Panc1 (cell line): ENCODE results near the gene RAP1GAP2. TPM values are rescaled to one million over a fixed set of nuclear protein-coding genes. Genes with fewer than 3 reads are reported as not detected.

ENCODE experiments used
- ATAC-seq: fragments of 200-7000 bp; cut with Tn5 transposase; 2 replicates; pipeline ENCODE4 v1.9.1; 2020; ENCODE audit warnings: mild to moderate bottlenecking, moderate library complexity
- BruUV-seq: library from RNA; stranded (reverse); fragments of 400-500 nt; replicated peaks from 2 replicates; lab custom pipeline; 2021; lab: Mats Ljungman, UMichigan
- CTCF ChIA-PET: fragments of 300-600 bp; sonication (Branson Sonifier 250); formaldehyde crosslinking; loops from one replicate; lab custom pipeline; 2022; ENCODE audit warnings: antibody characterized with exemption; lab: Charles Lee
- POLR2A ChIA-PET: fragments of 300-600 bp; sonication (Branson Sonifier 250); formaldehyde crosslinking; loops from one replicate; lab custom pipeline; 2022; ENCODE audit warnings: antibody characterized with exemption; lab: Charles Lee
- DNase-seq: peaks from one replicate; pipeline ENCODE4 v3.0.0-alpha.2; 2010; ENCODE audit warnings: low read depth, low spot score
- H3K27ac ChIP-seq: 2 replicates; pipeline ENCODE4 v1.5.1; 2011; ENCODE audit warnings: mild to moderate bottlenecking, low read length, inconsistent platforms
- H3K27me3 ChIP-seq: fragments of 200-500 bp; sonication (Bioruptor generic); 2 replicates; pipeline ENCODE4 v1.6.0; 2014; ENCODE audit warnings: low read length, inconsistent platforms; ENCODE audit not compliant: control insufficient read depth, insufficient read depth
- H3K36me3 ChIP-seq: fragments of 200-500 bp; sonication (Bioruptor generic); 2 replicates; pipeline ENCODE4 v1.5.1; 2014; ENCODE audit warnings: inconsistent platforms, mild to moderate bottlenecking, low read length, moderate library complexity; ENCODE audit not compliant: control insufficient read depth, insufficient read depth
- H3K4me1 ChIP-seq: 2 replicates; pipeline ENCODE4 v1.5.1; 2011; ENCODE audit warnings: inconsistent platforms, mild to moderate bottlenecking, low read length, moderate library complexity; ENCODE audit not compliant: control insufficient read depth, insufficient read depth
- H3K4me3 ChIP-seq, 2 experiments: 2 replicates each; pipeline ENCODE4 v1.5.1; 2011 to 2012; ENCODE audit warnings: low read depth in 2 of 2, low read length in 2 of 2, mild to moderate bottlenecking in 2 of 2, inconsistent platforms in 1 of 2, moderate library complexity in 1 of 2
- H3K9me3 ChIP-seq: fragments of 200-500 bp; sonication (Bioruptor generic); 2 replicates; pipeline ENCODE4 v1.5.1; 2014; ENCODE audit warnings: low read depth, mild to moderate bottlenecking, inconsistent platforms, low read length, moderate library complexity; ENCODE audit not compliant: control insufficient read depth, insufficient read depth
- POLR2AphosphoS5 ChIP-seq: IDR thresholded peaks from 2 replicates; pipeline ENCODE4 v1.6.1; 2012; ENCODE audit warnings: mild to moderate bottlenecking, low read depth, low read length, moderate library complexity
- SIN3A ChIP-seq: IDR thresholded peaks from 2 replicates; pipeline ENCODE4 v1.6.1; 2012; ENCODE audit warnings: low read depth, mild to moderate bottlenecking, low read length, moderate library complexity, borderline replicate concordance; ENCODE audit not compliant: insufficient read depth
- TCF7L2 ChIP-seq: IDR thresholded peaks from 2 replicates; pipeline ENCODE4 v1.6.1; 2011; ENCODE audit warnings: mild to moderate bottlenecking, low read depth, low read length, inconsistent platforms
- in situ Hi-C: cut with HindIII; loops from 2 replicates; pipeline ENCODE4 v1.10.0; 2016; ENCODE audit warnings: low sequenced_read_pairs, low pct_unique_long_range_greater_than_20kb
- intact Hi-C: fragments of 100-400 bp; cut with micrococcal nuclease; formaldehyde crosslinking; loops from one replicate; pipeline ENCODE4 v1.10.0; 2022; ENCODE audit not compliant: unreplicated experiment
- total RNA-seq: library from RNA; stranded (reverse); gene quantifications from one replicate; pipeline ENCODE4 v1.2.1, GENCODE V29; 2021; ENCODE audit not compliant: unreplicated experiment
- TF ChIP-seq, protein P1 (sequence below), 2 experiments: IDR thresholded peaks; 2 replicates each; pipeline ENCODE4 v1.6.1; 2011 to 2012; ENCODE audit warnings: low read depth in 2 of 2, control low read depth in 1 of 2, low read length in 1 of 2, mild to moderate bottlenecking in 1 of 2, moderate library complexity in 1 of 2; ENCODE audit not compliant: insufficient read depth in 1 of 2
- TF ChIP-seq, protein P2 (sequence below): fragments of 450-650 bp; IDR thresholded peaks from 2 replicates; pipeline ENCODE4 v1.5.1; 2017; ENCODE audit warnings: mild to moderate bottlenecking

RAP1GAP2 gene
- total RNA-seq, 1 experiment from 2014 or later: 10.0 TPM

DNA sequence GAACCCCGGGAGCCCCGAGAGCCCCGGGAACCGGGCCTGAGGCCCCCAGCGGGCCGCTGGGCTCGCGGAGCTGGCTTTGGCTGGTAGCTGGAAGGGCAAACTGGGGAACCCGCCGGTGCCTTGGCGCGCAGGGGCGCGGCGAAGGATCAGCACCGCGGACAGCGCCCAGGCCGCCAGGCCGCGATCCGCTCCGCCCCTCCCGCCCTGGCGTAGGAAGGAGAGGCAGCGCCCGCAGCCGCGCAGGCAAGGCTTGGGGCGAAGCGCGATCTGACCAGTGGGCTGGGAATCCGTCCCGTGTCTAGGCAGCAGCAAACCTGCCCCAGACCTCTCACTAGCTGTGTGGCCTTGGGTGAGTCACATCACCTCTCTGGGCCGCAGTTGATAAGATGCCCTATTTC lies 46.5 kb upstream of the RAP1GAP2 start:
- ChIA-PET POLR2A (no interaction called here), CTCF (no interaction called here)
- no peak for DNase-seq
- in situ Hi-C loops (no loop called here), intact Hi-C loops (no loop called here)
- peak; percentile 94 for ATAC-seq
- no TSS peak for BruUV-seq
- no peaks in the 10 kb centered on the region for H3K27me3 ChIP-seq
- peak overlapping the region; percentile 15 to 23; a peak in 2 of 4 replicates for H3K4me3 ChIP-seq
- TF ChIP-seq, protein P1, sequence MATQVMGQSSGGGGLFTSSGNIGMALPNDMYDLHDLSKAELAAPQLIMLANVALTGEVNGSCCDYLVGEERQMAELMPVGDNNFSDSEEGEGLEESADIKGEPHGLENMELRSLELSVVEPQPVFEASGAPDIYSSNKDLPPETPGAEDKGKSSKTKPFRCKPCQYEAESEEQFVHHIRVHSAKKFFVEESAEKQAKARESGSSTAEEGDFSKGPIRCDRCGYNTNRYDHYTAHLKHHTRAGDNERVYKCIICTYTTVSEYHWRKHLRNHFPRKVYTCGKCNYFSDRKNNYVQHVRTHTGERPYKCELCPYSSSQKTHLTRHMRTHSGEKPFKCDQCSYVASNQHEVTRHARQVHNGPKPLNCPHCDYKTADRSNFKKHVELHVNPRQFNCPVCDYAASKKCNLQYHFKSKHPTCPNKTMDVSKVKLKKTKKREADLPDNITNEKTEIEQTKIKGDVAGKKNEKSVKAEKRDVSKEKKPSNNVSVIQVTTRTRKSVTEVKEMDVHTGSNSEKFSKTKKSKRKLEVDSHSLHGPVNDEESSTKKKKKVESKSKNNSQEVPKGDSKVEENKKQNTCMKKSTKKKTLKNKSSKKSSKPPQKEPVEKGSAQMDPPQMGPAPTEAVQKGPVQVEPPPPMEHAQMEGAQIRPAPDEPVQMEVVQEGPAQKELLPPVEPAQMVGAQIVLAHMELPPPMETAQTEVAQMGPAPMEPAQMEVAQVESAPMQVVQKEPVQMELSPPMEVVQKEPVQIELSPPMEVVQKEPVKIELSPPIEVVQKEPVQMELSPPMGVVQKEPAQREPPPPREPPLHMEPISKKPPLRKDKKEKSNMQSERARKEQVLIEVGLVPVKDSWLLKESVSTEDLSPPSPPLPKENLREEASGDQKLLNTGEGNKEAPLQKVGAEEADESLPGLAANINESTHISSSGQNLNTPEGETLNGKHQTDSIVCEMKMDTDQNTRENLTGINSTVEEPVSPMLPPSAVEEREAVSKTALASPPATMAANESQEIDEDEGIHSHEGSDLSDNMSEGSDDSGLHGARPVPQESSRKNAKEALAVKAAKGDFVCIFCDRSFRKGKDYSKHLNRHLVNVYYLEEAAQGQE (IDR thresholded peaks at IDR 0.05; ENCODE audit: insufficient read depth in 1 of 2, low read depth in 2 of 2, low read length in 1 of 2): peak; percentile 95 to 100
- TF ChIP-seq, protein P2, sequence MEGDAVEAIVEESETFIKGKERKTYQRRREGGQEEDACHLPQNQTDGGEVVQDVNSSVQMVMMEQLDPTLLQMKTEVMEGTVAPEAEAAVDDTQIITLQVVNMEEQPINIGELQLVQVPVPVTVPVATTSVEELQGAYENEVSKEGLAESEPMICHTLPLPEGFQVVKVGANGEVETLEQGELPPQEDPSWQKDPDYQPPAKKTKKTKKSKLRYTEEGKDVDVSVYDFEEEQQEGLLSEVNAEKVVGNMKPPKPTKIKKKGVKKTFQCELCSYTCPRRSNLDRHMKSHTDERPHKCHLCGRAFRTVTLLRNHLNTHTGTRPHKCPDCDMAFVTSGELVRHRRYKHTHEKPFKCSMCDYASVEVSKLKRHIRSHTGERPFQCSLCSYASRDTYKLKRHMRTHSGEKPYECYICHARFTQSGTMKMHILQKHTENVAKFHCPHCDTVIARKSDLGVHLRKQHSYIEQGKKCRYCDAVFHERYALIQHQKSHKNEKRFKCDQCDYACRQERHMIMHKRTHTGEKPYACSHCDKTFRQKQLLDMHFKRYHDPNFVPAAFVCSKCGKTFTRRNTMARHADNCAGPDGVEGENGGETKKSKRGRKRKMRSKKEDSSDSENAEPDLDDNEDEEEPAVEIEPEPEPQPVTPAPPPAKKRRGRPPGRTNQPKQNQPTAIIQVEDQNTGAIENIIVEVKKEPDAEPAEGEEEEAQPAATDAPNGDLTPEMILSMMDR: no peak
- TF ChIP-seq POLR2AphosphoS5: no peak
- TF ChIP-seq SIN3A: 0 out of 2 replicates have a peak, but pooled peaks have one; percentile 67
- TF ChIP-seq TCF7L2: no peak
- no peaks in the 10 kb centered on the region for H3K9me3 ChIP-seq
- no peak overlapping the region for H3K27ac ChIP-seq
- no peaks in the 10 kb centered on the region for H3K36me3 ChIP-seq
- no peaks in the 10 kb centered on the region for H3K4me1 ChIP-seq

DNA sequence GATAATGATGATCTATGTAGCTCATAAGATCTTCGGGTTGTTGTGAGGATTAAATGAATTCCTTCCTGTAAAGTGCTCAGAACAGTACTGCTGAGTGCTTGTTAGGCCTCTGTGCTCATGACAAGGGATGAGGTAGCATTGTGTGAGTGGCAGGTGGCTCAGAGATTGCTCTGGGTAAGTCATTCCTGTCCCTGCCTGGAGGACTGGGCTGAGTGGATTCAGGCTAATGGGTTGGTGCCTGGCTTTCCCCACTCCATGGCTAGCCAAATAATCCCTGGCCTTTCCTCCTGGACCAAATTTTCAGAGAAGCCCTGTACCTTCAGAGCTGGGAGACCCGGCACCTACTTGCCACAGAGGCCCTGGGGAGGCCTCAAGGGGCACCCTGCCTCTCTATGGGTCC lies 45.5 kb upstream of the RAP1GAP2 start:
- TF ChIP-seq, protein P2: no peak
- TF ChIP-seq POLR2AphosphoS5: no peak
- no peak for TF ChIP-seq TCF7L2
- TF ChIP-seq, protein P1 (IDR thresholded peaks at IDR 0.05; ENCODE audit: insufficient read depth in 1 of 2, low read depth in 2 of 2, low read length in 1 of 2): no peak
- TF ChIP-seq SIN3A: no peak
- ATAC-seq: no peak
- no peak for DNase-seq
- Histone ChIP-seq H3K27me3 (no peaks in the 10 kb centered on the region), H3K4me1 (no peaks in the 10 kb centered on the region), H3K27ac (no peak overlapping the region), H3K36me3 (no peaks in the 10 kb centered on the region), H3K4me3 (no peak overlapping the region), H3K9me3 (no peaks in the 10 kb centered on the region)
- ChIA-PET POLR2A (no interaction called here), CTCF (interaction anchor here (0.6 kb wide), 1 partner anchor 944 kb away, joined by 8 read pairs; no protein-coding TSS in a partner anchor)
- intact Hi-C loops: no loop called here
- no TSS peak for BruUV-seq
- in situ Hi-C loops: no loop called here
